ENCODE measurements around the gene SYNDIG1.

Gene SYNDIG1

DNA sequence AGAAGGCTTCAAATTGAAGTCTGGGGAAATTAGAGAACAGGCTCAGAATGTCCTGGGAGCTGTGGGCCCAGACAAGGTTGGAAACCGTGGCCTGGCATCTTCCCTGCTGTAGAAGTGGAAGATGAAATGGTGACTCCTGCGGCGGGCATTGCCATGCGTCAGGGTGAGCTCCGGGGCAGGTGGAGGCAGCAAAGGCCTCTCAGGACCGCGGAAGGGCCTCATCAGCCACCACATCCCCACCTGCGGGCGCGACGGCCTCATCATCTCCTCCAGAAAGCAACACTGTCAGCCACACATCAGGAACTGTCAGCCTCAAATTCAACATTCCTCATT, 161.7 kb downstream of the SYNDIG1 start:
- no peaks in the 10 kb centered on the region for H3K36me3 ChIP-seq (replicated peaks)
- no peaks in the 10 kb centered on the region for H3K9me3 ChIP-seq

DNA sequence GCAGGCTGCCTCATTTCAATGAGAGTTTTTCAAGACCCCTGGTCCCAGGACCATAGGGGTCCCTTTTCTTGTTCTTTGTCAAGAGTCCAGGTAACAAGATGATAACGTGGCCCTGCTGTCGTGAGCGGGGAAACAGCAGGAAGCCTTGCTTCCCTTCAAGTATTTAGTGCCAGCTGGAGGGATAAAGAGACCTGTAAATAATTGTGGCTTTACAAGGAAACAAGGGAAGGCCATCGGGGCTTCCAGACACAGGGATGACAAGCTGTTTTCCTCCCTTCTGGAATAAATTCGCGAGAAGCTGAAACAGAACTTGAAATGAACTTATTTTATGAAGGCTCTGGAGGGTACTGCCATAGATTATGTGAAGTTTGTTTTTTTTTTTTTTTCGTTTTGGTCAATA, 163.2 kb downstream of the SYNDIG1 start:
- Histone ChIP-seq H3K4me3 (no peak overlapping the region), H3K27me3 (ENCODE audit: low read depth) (no peaks in the 10 kb centered on the region), H3K36me3 (replicated peaks) (no peaks in the 10 kb centered on the region), H3K4me1 (no peaks in the 10 kb centered on the region), H3K9me3 (no peaks in the 10 kb centered on the region)
- DNase-seq (ENCODE audit: low spot score in 2 of 2): no peak
- in situ Hi-C loops (cut with MboI; ENCODE audit: low sequenced_read_pairs): no loop called here

More for the DNA sequence above, 161.7 kb downstream of the SYNDIG1 start:
- Histone ChIP-seq H3K4me1 (no peaks in the 10 kb centered on the region), H3K4me3 (no peak overlapping the region), H3K27me3 (ENCODE audit: low read depth) (no peaks in the 10 kb centered on the region)
- in situ Hi-C loops (cut with MboI; ENCODE audit: low sequenced_read_pairs): no loop called here
- DNase-seq (ENCODE audit: low spot score in 2 of 2): no peak

GRCh38 chr20:24633026-24633425, 163.6 kb downstream of the SYNDIG1 start:
- in situ Hi-C loops (cut with MboI; ENCODE audit: low sequenced_read_pairs): no loop called here
- H3K36me3 ChIP-seq (replicated peaks): no peaks in the 10 kb centered on the region
- no peaks in the 10 kb centered on the region for H3K9me3 ChIP-seq
- no peaks in the 10 kb centered on the region for H3K4me1 ChIP-seq
- no peaks in the 10 kb centered on the region for H3K27me3 ChIP-seq (ENCODE audit: low read depth)
- no peak overlapping the region for H3K4me3 ChIP-seq
- no peak for DNase-seq (ENCODE audit: low spot score in 2 of 2)

DNA sequence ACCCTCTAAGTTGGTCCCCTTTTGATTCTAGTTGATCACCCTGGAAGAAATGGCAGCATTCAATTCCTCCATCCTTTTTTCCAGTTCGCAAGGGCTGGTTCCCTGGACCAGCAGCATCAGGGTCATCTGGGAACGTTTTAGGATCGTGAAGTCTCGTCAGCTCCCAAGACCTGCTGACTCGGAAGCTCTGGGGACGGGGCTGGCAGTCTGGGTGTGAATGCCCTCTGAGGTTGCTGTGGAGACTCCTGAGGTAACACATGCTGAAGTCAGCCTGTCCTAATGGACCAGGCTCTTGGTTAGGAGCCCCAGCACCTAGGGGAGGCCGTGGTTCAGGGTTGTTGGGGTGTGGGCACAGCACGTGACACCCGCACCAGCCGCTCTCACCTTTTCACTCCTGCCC, 164.1 kb downstream of the SYNDIG1 start:
- H3K4me1 ChIP-seq: no peaks in the 10 kb centered on the region
- H3K36me3 ChIP-seq (replicated peaks): no peaks in the 10 kb centered on the region
- DNase-seq (ENCODE audit: low spot score in 2 of 2): no peak
- in situ Hi-C loops (cut with MboI; ENCODE audit: low sequenced_read_pairs): no loop called here
- no peak overlapping the region for H3K4me3 ChIP-seq
- no peaks in the 10 kb centered on the region for H3K9me3 ChIP-seq
- no peaks in the 10 kb centered on the region for H3K27me3 ChIP-seq (ENCODE audit: low read depth)

DNA sequence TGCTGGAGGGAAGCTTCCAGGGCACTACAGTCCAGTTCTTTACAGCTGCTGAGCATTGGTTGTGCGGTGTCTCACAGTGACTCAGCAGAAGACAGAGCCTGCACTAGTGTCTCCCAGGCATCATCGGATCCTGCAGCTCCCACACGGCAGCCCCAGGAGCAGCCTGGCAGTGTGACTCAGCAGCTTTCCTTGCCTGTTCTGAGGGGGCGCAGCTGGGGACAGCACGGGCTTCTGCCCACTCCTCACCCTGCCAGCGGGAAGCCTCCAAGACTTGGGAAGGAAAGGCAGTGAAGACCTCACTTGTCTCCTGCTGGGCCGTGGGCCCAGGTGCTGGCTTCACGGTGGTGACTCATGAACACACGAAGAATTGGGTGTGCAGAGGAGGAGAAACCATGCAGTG, 165.4 kb downstream of the SYNDIG1 start:
- no peak overlapping the region for H3K4me3 ChIP-seq

DNA sequence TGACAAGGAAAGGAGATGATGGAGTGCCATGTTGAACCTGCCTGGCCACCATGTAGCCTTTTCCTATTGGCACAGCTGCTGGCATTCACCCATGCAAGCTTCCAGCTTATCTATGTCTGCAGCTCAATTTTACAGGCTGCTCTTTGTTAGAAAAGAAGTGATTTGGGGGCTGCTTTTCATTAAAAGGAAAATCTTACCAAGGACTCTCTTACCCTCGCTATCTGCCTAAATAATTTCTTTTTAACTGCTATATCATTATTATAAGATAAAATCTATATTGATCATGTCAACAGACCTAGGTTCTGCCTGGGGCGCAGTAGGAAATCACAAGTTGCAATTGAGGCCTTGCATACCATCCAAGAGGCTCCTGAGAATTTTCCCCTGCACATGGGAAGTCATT, 167.2 kb downstream of the SYNDIG1 start:
- no peak for DNase-seq (ENCODE audit: low spot score in 2 of 2)
- H3K4me1 ChIP-seq: no peaks in the 10 kb centered on the region
- H3K27me3 ChIP-seq (ENCODE audit: low read depth): no peaks in the 10 kb centered on the region
- no peaks in the 10 kb centered on the region for H3K9me3 ChIP-seq
- no peak overlapping the region for H3K4me3 ChIP-seq
- H3K36me3 ChIP-seq (replicated peaks): no peaks in the 10 kb centered on the region
- in situ Hi-C loops (cut with MboI; ENCODE audit: low sequenced_read_pairs): no loop called here

More for the DNA sequence above, 165.4 kb downstream of the SYNDIG1 start:
- in situ Hi-C loops (cut with MboI; ENCODE audit: low sequenced_read_pairs): no loop called here
- Histone ChIP-seq H3K36me3 (replicated peaks) (no peaks in the 10 kb centered on the region), H3K27me3 (ENCODE audit: low read depth) (no peaks in the 10 kb centered on the region), H3K4me1 (no peaks in the 10 kb centered on the region), H3K9me3 (no peaks in the 10 kb centered on the region)
- DNase-seq (ENCODE audit: low spot score in 2 of 2): no peak

DNA sequence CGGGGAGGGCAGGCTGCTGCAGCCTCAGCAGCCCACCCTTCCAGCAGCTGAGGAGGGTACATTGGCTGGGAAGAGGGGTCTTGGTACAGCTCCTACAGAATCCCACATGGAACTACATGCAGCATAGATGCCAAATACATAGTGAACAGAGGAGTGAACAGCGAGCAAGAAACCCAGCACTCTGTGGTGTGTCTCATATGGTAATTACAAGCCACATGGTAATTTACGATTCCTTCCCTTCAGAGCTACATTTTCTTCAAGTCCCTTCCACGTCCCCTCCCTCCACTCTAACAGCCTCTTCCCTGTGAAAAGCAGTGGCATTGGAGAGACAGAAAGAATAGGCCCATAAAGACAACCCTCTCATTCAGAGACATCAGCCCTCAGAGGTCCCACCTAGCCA, 167.7 kb downstream of the SYNDIG1 start:
- no peaks in the 10 kb centered on the region for H3K4me1 ChIP-seq
- H3K27me3 ChIP-seq (ENCODE audit: low read depth): no peaks in the 10 kb centered on the region
- in situ Hi-C loops (cut with MboI; ENCODE audit: low sequenced_read_pairs): no loop called here
- no peaks in the 10 kb centered on the region for H3K9me3 ChIP-seq
- no peak for DNase-seq (ENCODE audit: low spot score in 2 of 2)
- no peaks in the 10 kb centered on the region for H3K36me3 ChIP-seq (replicated peaks)
- no peak overlapping the region for H3K4me3 ChIP-seq

- H3K4me1 ChIP-seq: no peaks in the 10 kb centered on the region
- no peaks in the 10 kb centered on the region for H3K9me3 ChIP-seq
- no peaks in the 10 kb centered on the region for H3K36me3 ChIP-seq (replicated peaks)
- no peaks in the 10 kb centered on the region for H3K27me3 ChIP-seq (ENCODE audit: low read depth)
- no peak overlapping the region for H3K4me3 ChIP-seq
- DNase-seq (ENCODE audit: low spot score in 2 of 2): no peak
- in situ Hi-C loops (cut with MboI; ENCODE audit: low sequenced_read_pairs): no loop called here
Measured at GRCh38 chr20:24637941-24638340, 168.5 kb downstream of the SYNDIG1 start.

- H3K4me3 ChIP-seq: no peak overlapping the region
- no peaks in the 10 kb centered on the region for H3K4me1 ChIP-seq
- H3K27me3 ChIP-seq (ENCODE audit: low read depth): no peaks in the 10 kb centered on the region
- in situ Hi-C loops (cut with MboI; ENCODE audit: low sequenced_read_pairs): no loop called here
- H3K36me3 ChIP-seq (replicated peaks): no peaks in the 10 kb centered on the region
- no peak for DNase-seq (ENCODE audit: low spot score in 2 of 2)
- no peaks in the 10 kb centered on the region for H3K9me3 ChIP-seq
Measured at GRCh38 chr20:24638591-24639548, 169.4 kb downstream of the SYNDIG1 start.

DNA sequence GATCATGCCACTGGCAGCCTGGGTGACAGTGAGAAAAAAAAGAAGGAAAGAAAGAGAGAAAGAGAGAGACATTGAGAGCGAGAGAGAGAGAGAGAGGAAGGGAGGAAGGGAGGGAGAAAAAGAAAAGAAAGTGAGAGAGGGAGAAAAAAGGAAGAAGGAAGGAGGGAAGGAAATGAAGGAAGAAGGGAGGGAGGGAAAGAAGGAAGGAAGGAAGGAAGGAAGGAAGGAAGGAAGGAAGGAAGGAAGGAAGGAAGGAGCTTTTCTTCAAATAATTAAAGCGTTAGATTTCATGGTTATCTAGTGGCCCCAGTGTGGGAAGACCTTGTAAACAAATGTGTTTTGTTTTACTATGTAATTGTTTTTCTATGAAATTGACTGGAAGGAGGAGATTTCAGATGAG, 170.8 kb downstream of the SYNDIG1 start:
- in situ Hi-C loops (cut with MboI; ENCODE audit: low sequenced_read_pairs): no loop called here
- no peak for DNase-seq (ENCODE audit: low spot score in 2 of 2)

DNA sequence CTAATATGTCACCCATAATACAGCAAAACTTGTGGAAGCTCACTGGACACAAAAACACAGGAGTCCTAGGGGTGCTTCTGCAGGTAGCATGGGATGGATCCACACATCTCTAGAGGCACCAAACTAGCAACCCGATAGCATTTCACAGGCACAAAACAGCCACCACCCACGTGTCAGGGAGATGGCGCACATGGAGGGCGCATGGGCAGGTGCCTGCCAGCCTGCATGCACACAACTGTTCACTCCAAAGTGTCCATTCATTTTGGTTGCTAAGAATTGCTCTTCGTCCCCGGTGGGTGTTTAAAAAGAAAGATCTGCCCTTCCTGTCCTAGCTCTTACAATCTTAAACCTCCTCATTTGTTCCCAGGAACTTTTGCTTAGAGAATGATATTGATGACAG, 171.3 kb downstream of the SYNDIG1 start:
- in situ Hi-C loops (cut with MboI; ENCODE audit: low sequenced_read_pairs): no loop called here
- H3K4me1 ChIP-seq: no peaks in the 10 kb centered on the region
- H3K36me3 ChIP-seq (replicated peaks): no peaks in the 10 kb centered on the region

More for the DNA sequence above, 170.8 kb downstream of the SYNDIG1 start:
- Histone ChIP-seq H3K27me3 (ENCODE audit: low read depth) (no peaks in the 10 kb centered on the region), H3K4me3 (no peak overlapping the region), H3K36me3 (replicated peaks) (no peaks in the 10 kb centered on the region), H3K9me3 (no peaks in the 10 kb centered on the region), H3K4me1 (no peaks in the 10 kb centered on the region)

DNA sequence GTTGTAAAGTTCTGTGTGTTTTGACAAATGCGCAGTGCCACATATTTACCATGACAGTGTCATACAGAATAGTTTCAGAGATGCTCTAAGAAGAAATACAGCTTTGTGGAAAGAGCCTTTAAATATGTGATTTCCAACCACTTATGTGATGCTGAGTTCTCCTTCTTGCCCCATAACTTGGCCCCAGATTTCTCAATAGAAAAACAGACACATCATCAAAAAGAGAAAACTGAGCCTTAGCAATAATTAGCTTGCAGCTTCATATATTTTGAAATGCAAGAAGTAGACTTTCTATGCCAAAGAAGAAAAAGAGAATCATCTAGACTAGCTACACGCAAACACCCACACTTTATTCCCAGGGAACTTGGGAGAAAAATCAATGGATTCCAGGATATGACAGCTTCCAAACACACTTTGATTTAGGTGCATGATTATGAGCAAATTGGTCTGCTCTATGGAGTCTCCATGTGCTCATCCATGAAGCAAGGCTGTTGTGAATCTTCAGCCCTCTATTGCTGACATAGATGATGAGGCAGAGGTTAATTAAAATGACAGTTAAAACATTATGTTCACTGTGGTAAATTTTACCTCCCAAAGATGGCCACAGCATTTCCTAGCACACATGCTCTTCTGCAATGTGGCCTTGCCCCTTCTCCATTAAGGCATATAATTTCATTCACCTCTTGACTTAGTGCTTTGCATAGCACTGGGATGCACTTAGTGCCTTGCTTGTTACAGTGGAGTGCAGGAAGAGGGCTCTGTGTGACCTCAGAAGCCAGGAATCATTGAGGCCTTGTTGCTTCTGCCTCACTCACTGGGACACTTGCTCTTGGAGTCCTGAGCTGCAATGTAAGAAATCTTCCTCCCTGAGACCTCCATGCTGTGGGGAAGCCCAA, 174.6 kb downstream of the SYNDIG1 start:
- in situ Hi-C loops (cut with MboI; ENCODE audit: low sequenced_read_pairs): no loop called here
- Histone ChIP-seq H3K27me3 (ENCODE audit: low read depth) (no peaks in the 10 kb centered on the region), H3K4me1 (no peaks in the 10 kb centered on the region), H3K36me3 (replicated peaks) (no peaks in the 10 kb centered on the region), H3K9me3 (no peaks in the 10 kb centered on the region), H3K4me3 (no peak overlapping the region)
- no peak for DNase-seq (ENCODE audit: low spot score in 2 of 2)

More for the DNA sequence above, 171.3 kb downstream of the SYNDIG1 start:
- no peak overlapping the region for H3K4me3 ChIP-seq
- H3K9me3 ChIP-seq: no peaks in the 10 kb centered on the region
- no peaks in the 10 kb centered on the region for H3K27me3 ChIP-seq (ENCODE audit: low read depth)
- no peak for DNase-seq (ENCODE audit: low spot score in 2 of 2)

- Histone ChIP-seq H3K9me3 (no peaks in the 10 kb centered on the region), H3K27me3 (ENCODE audit: low read depth) (no peaks in the 10 kb centered on the region), H3K36me3 (replicated peaks) (no peaks in the 10 kb centered on the region), H3K4me1 (no peaks in the 10 kb centered on the region), H3K4me3 (no peak overlapping the region)
- no peak for DNase-seq (ENCODE audit: low spot score in 2 of 2)
- in situ Hi-C loops (cut with MboI; ENCODE audit: low sequenced_read_pairs): no loop called here
Measured at GRCh38 chr20:24646321-24646720, 176.9 kb downstream of the SYNDIG1 start.

DNA sequence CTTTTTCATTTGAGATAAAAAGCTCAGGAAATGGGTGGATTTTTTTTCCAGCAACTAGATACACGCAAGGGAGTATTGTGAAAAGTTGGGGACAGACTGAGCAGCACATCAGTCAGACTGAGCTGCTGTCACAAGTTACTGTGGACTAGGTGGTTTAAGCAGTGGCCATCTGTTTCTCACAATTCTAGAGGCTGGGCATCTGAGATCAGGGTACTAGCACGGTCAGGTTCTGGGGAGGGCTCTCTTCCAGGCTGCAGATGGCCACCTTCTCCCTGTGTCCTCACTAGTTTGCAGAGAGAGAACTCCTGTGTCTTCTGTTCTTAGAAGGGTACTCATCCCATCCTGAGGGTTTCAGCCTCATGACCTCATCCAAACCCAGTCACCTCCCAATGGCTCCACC, 178.3 kb downstream of the SYNDIG1 start:
- Histone ChIP-seq H3K36me3 (replicated peaks) (no peaks in the 10 kb centered on the region), H3K4me3 (no peak overlapping the region), H3K27me3 (ENCODE audit: low read depth) (no peaks in the 10 kb centered on the region), H3K4me1 (no peaks in the 10 kb centered on the region), H3K9me3 (no peaks in the 10 kb centered on the region)
- in situ Hi-C loops (cut with MboI; ENCODE audit: low sequenced_read_pairs): no loop called here
- DNase-seq (ENCODE audit: low spot score in 2 of 2): no peak
